Transverse colon (tissue), 4 donors: ENCODE data around the gene SEPHS2.

ENCODE experiments used
- CTCF ChIP-seq, 5 experiments: fragments of 200-600 bp in 3 of 5; fragments of 450-650 bp in 2 of 5; sonication (generic) in 3 of 5; IDR thresholded peaks; 1 replicate in 2 of 5; 2 replicates in 3 of 5; pipeline ENCODE4 v1.5.1; 2016 to 2017; ENCODE audit warnings: antibody characterized with exemption in 5 of 5, inconsistent platforms in 3 of 5, mild to moderate bottlenecking in 2 of 5, moderate library complexity in 1 of 5
- POLR2AphosphoS5 ChIP-seq, 3 donors: sonication (generic); formaldehyde crosslinking; IDR thresholded peaks; one replicate each; pipeline ENCODE4 v1.6.1; 2016; ENCODE audit warnings: antibody characterized with exemption in 3 of 3

- peak; percentile 94 to 96 (median 95) for TF ChIP-seq POLR2AphosphoS5 (IDR thresholded peaks at IDR 0.05)
- peak; percentile 21 to 53 (median 42) for TF ChIP-seq CTCF (IDR thresholded peaks at IDR 0.05)
These were observed at the start of gene SEPHS2 for GRCh38 chr16:30445408-30446202.
